Colon (tissue), 2 donors: ENCODE data around the gene TOGARAM2.

Source experiments
- FAIRE-seq: peaks from 2 replicates; lab custom pipeline; 2012; peaks lifted over from hg19 to GRCh38; lab: Jason Lieb, UNC
- donor health status: control.
- donor health status: control.

The TOGARAM2 gene

DNA sequence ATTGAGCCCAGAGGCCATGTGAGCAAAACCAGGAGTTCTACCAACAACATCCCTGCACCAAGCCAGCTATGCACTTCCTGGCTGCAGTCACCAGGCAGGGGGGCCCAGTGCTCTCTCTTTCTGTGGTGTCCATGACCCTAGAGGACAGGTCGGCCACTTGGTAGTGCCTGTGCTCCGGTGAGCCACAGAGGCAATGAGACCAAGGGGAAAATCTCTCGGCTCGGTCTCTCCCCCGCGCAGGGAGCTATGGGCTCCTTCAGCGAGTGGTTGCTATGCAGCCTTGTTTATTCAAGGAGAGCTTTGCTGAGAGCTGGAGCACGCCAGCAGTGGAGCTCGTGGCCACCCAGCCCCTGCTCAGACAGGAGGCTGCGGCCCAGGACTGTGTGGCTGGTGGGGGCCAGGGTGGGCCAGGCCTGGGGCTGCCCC lies at the start of gene TOGARAM2:
Gene TOGARAM2, plus strand, starts transcription at position 283 of the 426 bp plus-strand sequence. CDS start 13,537 bp downstream, outside the sequence.
- no peak for FAIRE-seq

GRCh38 chr2:28934769-28935168 lies 46.3 kb upstream of the TOGARAM2 start:
- FAIRE-seq, result no peak

DNA sequence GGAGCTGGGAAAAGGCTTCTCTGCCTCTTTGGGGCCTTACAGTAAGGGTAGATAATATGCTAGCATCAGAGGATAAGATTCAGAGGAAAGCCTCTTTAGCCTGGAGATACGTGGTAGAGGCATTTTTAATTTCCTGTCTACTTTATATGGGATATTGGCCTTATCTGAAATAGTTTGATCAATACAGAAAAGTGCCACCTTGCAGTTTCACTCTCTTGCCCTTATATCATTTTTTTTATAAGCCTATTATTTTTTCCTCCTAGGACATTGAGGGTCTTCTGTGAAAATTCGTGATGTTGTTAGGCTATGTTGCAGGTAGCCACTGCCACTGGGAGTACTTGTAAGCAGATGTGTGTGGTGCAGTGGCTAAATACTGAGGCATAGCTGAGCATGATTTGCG lies 40.1 kb upstream of the TOGARAM2 start:
- no peak for FAIRE-seq

GRCh38 chr2:28944535-28945248 lies 36.4 kb upstream of the TOGARAM2 start:
- FAIRE-seq, result no peak

DNA sequence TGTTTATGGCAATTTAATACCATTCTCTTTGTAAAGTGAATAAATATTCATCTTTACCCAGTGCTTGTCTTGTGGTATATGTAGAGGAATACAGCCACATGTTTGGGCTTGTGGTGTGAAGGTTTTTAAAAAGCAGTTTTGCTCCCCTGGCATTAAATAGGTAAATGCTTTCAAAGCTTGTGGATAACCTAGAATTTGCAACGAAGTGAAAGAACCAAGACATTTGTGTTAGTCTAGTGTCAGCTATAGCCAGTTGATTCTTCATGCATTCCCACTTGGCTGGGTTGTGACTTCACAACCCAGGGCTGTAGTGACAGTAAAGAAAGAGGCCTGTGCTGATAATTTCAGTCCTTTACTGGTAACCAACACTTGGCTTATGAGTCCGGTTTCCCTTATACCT lies 32.9 kb upstream of the TOGARAM2 start:
- no peak for FAIRE-seq

DNA sequence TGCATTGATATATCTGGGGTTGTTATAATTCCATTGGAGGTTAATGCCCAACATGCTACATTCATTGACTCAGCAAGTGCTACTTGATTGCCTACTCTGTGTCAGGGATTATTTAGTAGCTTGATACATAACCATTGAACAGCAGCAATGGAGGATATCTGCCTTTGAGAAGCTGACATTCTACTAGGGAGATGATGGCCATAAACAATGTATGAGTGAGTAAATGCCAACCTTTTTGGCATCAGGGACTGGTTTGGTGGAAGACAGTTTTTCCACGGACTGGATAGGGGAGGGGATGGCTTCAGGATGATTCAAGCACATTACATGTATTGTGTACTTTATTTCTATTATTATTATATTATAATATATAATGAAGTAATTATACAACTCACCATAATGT lies 31.9 kb upstream of the TOGARAM2 start:
- no peak for FAIRE-seq

GRCh38 chr2:28949617-28950305 lies 31.3 kb upstream of the TOGARAM2 start:
- no peak for FAIRE-seq

- FAIRE-seq, result no peak
These were observed 30.0 kb upstream of the TOGARAM2 start for GRCh38 chr2:28950941-28951630.

GRCh38 chr2:28951910-28952835 lies 28.9 kb upstream of the TOGARAM2 start:
- no peak for FAIRE-seq

- FAIRE-seq, result no peak
These were observed 28.3 kb upstream of the TOGARAM2 start for GRCh38 chr2:28952836-28953211.

DNA sequence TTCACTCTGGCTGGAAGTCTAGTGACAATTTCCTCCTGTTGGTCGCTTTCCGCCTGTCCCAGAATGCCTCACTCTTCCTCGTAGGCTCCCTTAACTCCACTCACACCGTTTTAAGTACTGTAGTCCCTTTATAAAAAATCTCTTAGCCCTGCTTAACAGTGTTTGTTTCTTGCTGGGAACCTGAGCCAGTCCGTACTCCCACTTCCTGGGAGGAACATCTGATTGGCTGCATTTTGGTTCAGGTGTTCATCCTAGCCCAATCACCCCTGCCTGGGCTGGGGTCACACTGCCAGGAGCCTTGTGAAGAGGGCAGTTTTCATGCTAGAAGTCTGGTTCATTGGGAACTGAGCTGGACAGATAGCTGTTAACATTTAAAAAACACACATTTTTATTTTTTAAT lies 25.6 kb upstream of the TOGARAM2 start:
- no peak for FAIRE-seq

- no peak for FAIRE-seq
These were observed 24.7 kb upstream of the TOGARAM2 start for GRCh38 chr2:28956415-28956826.

GRCh38 chr2:28956890-28957289 lies 24.2 kb upstream of the TOGARAM2 start:
- no peak for FAIRE-seq

GRCh38 chr2:28958689-28959088 lies 22.4 kb upstream of the TOGARAM2 start:
- FAIRE-seq, result no peak

- no peak for FAIRE-seq
These were observed 20.7 kb upstream of the TOGARAM2 start for GRCh38 chr2:28960401-28960800.

DNA sequence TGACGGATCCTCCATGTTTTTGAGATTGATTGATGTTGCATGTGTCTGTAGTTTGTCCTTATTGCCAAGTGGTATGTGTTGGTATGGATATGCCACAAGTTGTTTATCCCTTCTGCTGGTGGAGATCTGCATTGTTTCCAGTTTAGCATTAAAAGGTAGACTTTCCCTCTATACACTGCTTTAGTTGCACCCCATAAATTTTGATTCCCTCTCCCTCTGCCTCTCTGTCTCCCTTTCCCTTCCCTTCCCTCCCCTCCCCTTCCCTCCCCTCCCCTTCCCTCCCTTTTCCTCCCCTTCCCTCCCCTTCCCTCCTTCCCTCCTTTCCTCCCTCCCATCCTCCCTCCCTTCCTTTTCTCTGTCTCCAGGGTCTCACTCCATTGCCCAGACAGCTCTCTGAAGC lies 18.6 kb upstream of the TOGARAM2 start:
- FAIRE-seq, result no peak

GRCh38 chr2:28970464-28971160 lies 10.5 kb upstream of the TOGARAM2 start:
- no peak for FAIRE-seq

DNA sequence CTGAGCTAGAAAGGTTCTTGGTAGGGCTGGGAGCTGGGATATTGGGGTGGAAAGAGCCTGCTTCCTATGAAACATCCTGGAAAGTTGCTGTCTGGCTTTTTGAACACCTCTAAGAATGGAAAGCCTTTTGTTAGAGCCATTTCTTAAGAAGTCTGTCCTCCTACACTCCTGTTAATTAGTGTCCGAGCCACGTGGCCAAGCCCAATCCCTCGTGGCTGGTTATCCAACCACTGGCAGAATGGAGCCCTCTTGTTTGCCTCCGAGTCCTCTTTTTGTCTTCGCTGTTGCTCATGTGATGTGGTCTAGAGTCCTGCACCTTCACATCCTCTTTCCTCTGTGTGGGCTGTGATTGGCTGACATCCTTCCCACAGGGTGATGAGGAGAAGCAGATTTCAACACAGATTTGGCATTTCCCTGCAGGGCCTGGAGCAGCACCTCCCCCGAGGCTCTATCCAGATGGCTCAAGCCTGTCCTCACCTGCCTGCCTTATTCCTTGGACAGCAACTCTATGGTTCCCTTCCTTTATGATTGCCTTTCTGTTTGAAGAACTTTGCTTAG lies 8.2 kb upstream of the TOGARAM2 start:
- FAIRE-seq, result no peak

DNA sequence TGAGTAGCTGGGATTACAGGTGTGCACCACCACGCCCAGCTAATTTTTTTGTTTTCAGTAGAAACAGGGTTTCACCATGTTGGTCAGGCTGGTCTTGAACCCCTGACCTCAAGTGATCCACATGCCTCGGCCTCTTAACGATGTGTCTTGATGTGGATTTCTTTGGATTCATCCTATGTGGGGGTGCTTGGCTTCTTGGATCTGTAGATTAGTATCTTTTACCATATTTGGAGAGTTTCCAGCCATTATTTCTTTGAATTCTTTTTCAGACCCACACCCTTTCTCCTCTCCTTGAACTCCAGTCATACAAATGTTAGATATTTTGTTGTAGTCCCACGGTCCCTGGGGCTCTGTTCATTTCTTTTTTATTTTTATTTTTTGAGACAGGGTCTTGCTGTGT lies 6.8 kb upstream of the TOGARAM2 start:
- FAIRE-seq, result no peak

GRCh38 chr2:28975671-28976070 lies 5.4 kb upstream of the TOGARAM2 start:
- no peak for FAIRE-seq

- FAIRE-seq, result no peak
These were observed 4.5 kb upstream of the TOGARAM2 start for GRCh38 chr2:28976584-28976983.
